ENCODE data around the gene CIRBP.

CIRBP gene

GRCh38 chr19:1257475-1258162 lies 11.5 kb upstream of the CIRBP start:
- no peak for DNase-seq

GRCh38 chr19:1258163-1258492 lies 11.0 kb upstream of the CIRBP start:
- DNase-seq = no peak

- no peak for DNase-seq
Measured at GRCh38 chr19:1258707-1259205, 10.4 kb upstream of the CIRBP start.

- peak; percentile 59 to 62 for DNase-seq
Measured at GRCh38 chr19:1259206-1259875, 9.8 kb upstream of the CIRBP start.

DNA sequence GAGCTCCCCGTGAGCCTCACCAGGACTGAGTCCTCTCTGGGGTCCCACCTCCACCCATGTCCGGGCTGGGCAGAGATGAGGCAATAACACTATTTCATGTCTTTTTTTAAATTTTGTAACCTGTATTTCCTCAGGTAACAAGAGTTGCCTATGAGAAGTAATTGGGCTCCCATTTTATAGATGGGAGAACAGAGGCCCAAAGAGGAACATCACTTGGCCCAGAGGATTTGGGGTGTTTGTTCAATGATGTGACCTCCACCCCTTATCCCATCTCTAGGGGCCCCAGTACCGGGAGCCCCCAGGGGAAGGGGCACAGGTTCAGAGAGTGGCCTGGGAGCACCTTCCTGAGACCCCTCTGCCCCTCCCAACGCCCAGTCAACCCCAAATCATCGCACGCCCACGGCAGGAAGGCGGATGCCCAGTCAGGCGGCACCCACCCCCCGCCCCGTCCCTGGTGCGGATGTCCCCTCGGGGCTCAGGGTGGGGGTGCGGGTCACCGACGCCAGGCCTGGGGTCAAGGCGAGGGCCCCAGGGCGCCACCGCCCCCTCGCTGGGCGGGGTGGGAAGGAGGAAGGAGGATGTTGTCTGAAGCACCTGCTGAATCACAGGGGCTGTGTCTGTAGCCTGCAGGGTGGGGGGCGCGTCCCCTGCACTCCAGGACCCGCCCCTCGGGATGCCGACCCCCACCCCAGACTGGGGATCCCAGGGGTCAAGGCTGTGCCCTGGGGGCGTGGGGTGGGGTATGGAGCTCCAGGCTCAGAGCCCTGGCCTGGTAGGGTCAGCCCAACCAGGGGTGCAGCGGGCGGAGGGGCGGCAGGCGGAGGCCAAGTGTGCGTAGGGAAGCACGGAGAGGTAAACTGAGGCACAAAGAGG lies 9.0 kb upstream of the CIRBP start:
- DNase-seq = peak; percentile 52 to 55

GRCh38 chr19:1260749-1261537 lies 8.2 kb upstream of the CIRBP start:
- DNase-seq = peak; percentile 96 to 98

DNA sequence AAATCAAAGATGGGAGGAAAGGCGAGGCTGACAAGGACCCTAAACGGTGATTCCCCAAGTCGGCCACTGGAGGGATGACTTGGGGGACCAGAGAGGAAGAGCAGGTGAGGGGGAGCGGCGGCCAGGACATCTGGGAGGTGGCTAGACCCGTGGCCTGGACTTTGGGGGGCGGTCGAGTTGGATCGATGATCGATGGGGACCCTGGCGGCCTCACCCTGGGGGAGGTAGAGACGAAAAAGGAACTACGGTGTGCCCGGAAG lies 7.7 kb upstream of the CIRBP start:
- no peak for DNase-seq

GRCh38 chr19:1261798-1262622 lies 7.1 kb upstream of the CIRBP start:
- DNase-seq = no peak

GRCh38 chr19:1262623-1263123 lies 6.5 kb upstream of the CIRBP start:
- no peak for DNase-seq

- no peak for DNase-seq
Measured at GRCh38 chr19:1263188-1263587, 5.9 kb upstream of the CIRBP start.

- DNase-seq = no peak
Measured at GRCh38 chr19:1264801-1265614, 4.1 kb upstream of the CIRBP start.

DNA sequence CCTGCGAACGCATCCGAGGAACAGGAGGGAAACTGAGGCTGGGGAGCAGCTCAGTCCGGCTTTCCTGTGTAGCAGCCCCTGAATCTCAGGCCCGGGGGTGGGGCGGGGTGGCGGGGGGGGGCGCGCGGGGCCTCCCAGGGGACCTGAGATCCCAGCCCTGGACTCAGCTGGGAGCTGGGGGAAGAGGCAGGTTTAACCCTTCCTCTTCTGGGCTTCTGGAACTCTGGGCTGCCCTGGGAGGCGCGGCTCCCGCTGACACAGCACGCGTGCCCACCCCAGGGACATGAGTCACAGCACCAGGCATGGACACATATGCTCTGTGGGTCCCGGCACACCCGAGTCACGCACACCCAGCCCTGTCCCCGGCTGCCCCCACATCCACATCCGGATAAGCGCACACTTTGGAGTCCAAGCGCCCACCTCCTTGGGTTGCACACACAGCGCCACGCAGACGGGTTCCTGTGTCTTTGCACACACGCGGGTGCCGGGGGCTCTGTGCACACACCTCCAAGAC lies 3.5 kb upstream of the CIRBP start:
- peak; percentile 34 to 50 for DNase-seq

DNA sequence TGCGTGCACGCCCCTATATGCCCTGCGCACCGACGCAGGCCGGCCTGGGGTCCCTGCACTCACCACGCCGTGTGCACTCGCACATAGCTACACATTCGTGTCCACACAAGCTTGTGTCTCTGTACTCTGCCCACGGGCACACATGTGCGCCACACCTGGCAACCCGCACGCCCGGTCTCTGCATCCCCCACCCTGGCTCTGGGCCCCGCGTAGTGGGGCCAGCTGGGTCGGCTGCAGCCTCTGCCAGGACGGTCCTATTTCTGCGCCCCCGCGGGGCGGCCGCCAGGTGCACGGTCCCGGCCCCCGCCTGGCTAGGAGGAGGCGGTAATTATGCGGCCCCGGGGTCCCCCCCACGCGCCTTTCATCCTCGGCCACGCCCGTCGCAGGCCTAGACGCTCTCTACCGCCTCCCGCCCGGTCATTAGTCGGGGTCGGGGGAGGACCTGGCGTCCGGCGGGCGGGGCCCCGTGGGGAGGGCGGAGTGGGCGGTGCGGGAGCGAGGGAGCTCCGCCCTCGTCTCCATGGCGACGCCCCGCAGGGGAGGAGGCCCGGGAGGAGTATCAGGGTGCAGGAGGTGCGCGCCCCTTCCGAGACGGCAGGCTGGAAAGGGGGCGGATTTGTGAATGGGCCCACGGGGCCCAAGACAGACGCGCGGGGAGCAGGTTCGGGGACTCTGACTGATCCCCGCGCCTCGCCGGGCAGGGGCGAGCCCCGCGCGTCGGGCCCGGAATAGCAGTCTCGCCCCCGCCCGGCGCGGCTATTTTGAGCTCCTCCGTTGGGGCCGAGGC lies 2.8 kb upstream of the CIRBP start:
- peak; percentile 80 to 81 for DNase-seq

- peak; percentile 45 to 67 for DNase-seq
Measured at GRCh38 chr19:1266916-1267476, 2.1 kb upstream of the CIRBP start.

- no peak for DNase-seq
Measured at GRCh38 chr19:1267477-1268225, 1.5 kb upstream of the CIRBP start.

GRCh38 chr19:1268226-1269064 lies 687 bp upstream of the CIRBP start:
- no peak for DNase-seq

GRCh38 chr19:1269478-1270212 lies 513 bp downstream of the CIRBP start:
- DNase-seq = peak; percentile 83
